Endothelial cell of umbilical vein (primary cell): ENCODE results near the gene ANKS1B. TPM values are rescaled to one million over a fixed set of nuclear protein-coding genes. Genes with fewer than 3 reads are reported as not detected.

ENCODE experiments used
- BruUV-seq: library from RNA; stranded (reverse); fragments of 400-500 nt; replicated peaks from 2 replicates; lab custom pipeline; 2021; lab: Mats Ljungman, UMichigan
- CTCF ChIA-PET: fragments of 300-600, 350-600 bp; sonication (Branson Sonifier 250); formaldehyde crosslinking; loops from one replicate; lab custom pipeline; 2021; ENCODE audit warnings: antibody characterized with exemption, inconsistent platforms; lab: Charles Lee
- POLR2A ChIA-PET: fragments of 300-600, 350-600 bp; sonication (Branson Sonifier 250); formaldehyde crosslinking; loops from one replicate; lab custom pipeline; 2021; ENCODE audit warnings: antibody characterized with exemption, inconsistent platforms; lab: Charles Lee
- DNase-seq: peaks from one replicate; pipeline ENCODE4 v3.0.0-alpha.2; 2011; ENCODE audit warnings: low read depth, low spot score
- FAIRE-seq: peaks from 2 replicates; lab custom pipeline; 2011; peaks lifted over from hg19 to GRCh38; lab: Jason Lieb, UNC
- H2AFZ ChIP-seq: 2 replicates; pipeline ENCODE4 v1.6.0; 2012; ENCODE audit warnings: low read depth, low read length, control low read depth, inconsistent platforms
- H3K27ac ChIP-seq: 2 replicates; pipeline ENCODE4 v1.5.1; 2011; ENCODE audit warnings: low read depth, mild to moderate bottlenecking, control low read depth, low read length, moderate library complexity; ENCODE audit not compliant: insufficient read depth
- H3K27me3 ChIP-seq, 2 experiments: 2 replicates each; pipeline versions ENCODE4 v1.6.0 to v1.6.1; 2011; ENCODE audit warnings: low read length in 2 of 2, mixed read lengths in 1 of 2; ENCODE audit not compliant: control insufficient read depth in 2 of 2, insufficient read depth in 2 of 2
- H3K36me3 ChIP-seq, 2 experiments: 2 replicates in 1 of 2; 3 replicates in 1 of 2; pipeline ENCODE4 v1.5.1; 2011; ENCODE audit warnings: low read length in 2 of 2, mild to moderate bottlenecking in 1 of 2, moderate library complexity in 1 of 2; ENCODE audit not compliant: control insufficient read depth in 2 of 2, insufficient read depth in 2 of 2; ENCODE audit errors: extremely low read depth in 1 of 2
- H3K4me1 ChIP-seq: 3 replicates; pipeline ENCODE4 v1.5.1; 2011; ENCODE audit warnings: mild to moderate bottlenecking, low read length; ENCODE audit not compliant: control insufficient read depth, insufficient read depth; ENCODE audit errors: extremely low read depth
- H3K4me2 ChIP-seq: 2 replicates; pipeline ENCODE4 v1.6.1; 2011; ENCODE audit warnings: low read length, control low read depth, mixed read lengths; ENCODE audit not compliant: insufficient read depth
- H3K4me3 ChIP-seq, 3 experiments: fragments of 200-600 bp in 1 of 3; sonication (generic), shearing (Covaris generic) in 1 of 3; replicated peaks in 1 of 3; 2 replicates each; pipeline ENCODE4 v1.5.1; 2011 to 2016; ENCODE audit warnings: control low read depth in 3 of 3, low read length in 3 of 3, mild to moderate bottlenecking in 2 of 3, inconsistent platforms in 1 of 3, low read depth in 1 of 3, moderate library complexity in 1 of 3; ENCODE audit not compliant: insufficient read depth in 1 of 3
- H3K79me2 ChIP-seq: 2 replicates; pipeline ENCODE4 v1.6.0; 2012; ENCODE audit warnings: low read length, inconsistent platforms; ENCODE audit not compliant: control insufficient read depth, insufficient read depth
- H3K9ac ChIP-seq: replicated peaks from 2 replicates; pipeline ENCODE3; 2011; ENCODE audit warnings: low read length, control low read depth; ENCODE audit not compliant: insufficient read depth; ENCODE audit errors: extremely low read depth
- H3K9me1 ChIP-seq: replicated peaks from 3 replicates; pipeline ENCODE4 v1.6.0; 2011; ENCODE audit warnings: mild to moderate bottlenecking, low read length; ENCODE audit not compliant: control insufficient read depth, insufficient read depth; ENCODE audit errors: extremely low read depth
- H3K9me3 ChIP-seq: replicated peaks from 2 replicates; pipeline ENCODE4 v1.5.1; 2012; ENCODE audit warnings: low read length, inconsistent platforms; ENCODE audit not compliant: control insufficient read depth, insufficient read depth
- H4K20me1 ChIP-seq: replicated peaks from 2 replicates; pipeline ENCODE3; 2011; ENCODE audit warnings: mild to moderate bottlenecking, low read length; ENCODE audit not compliant: control insufficient read depth, insufficient read depth; ENCODE audit errors: extremely low read depth
- CTCF ChIP-seq, 2 donors: IDR thresholded peaks; 1 replicate in 1 of 2; 2 replicates in 1 of 2; pipeline ENCODE4 v1.5.1; 2011; ENCODE audit warnings: low read length in 2 of 2, mild to moderate bottlenecking in 2 of 2, moderate library complexity in 2 of 2, control low read depth in 1 of 2, inconsistent platforms in 1 of 2, low read depth in 1 of 2; ENCODE audit not compliant: insufficient read depth in 1 of 2; ENCODE audit errors: extremely low read depth in 1 of 2
- EZH2 ChIP-seq: IDR thresholded peaks from 2 replicates; pipeline ENCODE4 v1.6.1; 2012; ENCODE audit warnings: borderline replicate concordance, low read depth, mild to moderate bottlenecking, moderate library complexity, low read length, inconsistent platforms; ENCODE audit not compliant: severe bottlenecking
- FOS ChIP-seq: IDR thresholded peaks from 2 replicates; pipeline ENCODE4 v1.6.1; 2011; ENCODE audit warnings: mild to moderate bottlenecking, low read length, moderate library complexity, borderline replicate concordance; ENCODE audit not compliant: insufficient read depth
- GATA2 ChIP-seq: IDR thresholded peaks from 2 replicates; pipeline ENCODE4 v1.7.0; 2011; ENCODE audit warnings: low read depth, mild to moderate bottlenecking, moderate library complexity, mixed read lengths, low read length; ENCODE audit not compliant: insufficient read length, insufficient read depth
- JUN ChIP-seq: IDR thresholded peaks from 2 replicates; pipeline ENCODE4 v1.6.1; 2011; ENCODE audit warnings: borderline replicate concordance, low read depth; ENCODE audit not compliant: insufficient read length, insufficient read depth
- MAX ChIP-seq: IDR thresholded peaks from 2 replicates; pipeline ENCODE4 v1.6.1; 2011; ENCODE audit not compliant: insufficient read depth, insufficient read length
- MYC ChIP-seq: IDR thresholded peaks from one replicate; pipeline ENCODE4 v1.6.1; 2011; ENCODE audit warnings: mild to moderate bottlenecking, low read depth, low read length
- POLR2A ChIP-seq: IDR thresholded peaks from 2 replicates; pipeline ENCODE4 v1.6.1; 2012; ENCODE audit warnings: low read depth, mild to moderate bottlenecking, control low read depth, low read length
- POLR2AphosphoS5 ChIP-seq: IDR thresholded peaks from 2 replicates; pipeline ENCODE4 v1.6.1; 2012; ENCODE audit warnings: low read depth, mild to moderate bottlenecking, control low read depth, low read length, moderate library complexity; ENCODE audit not compliant: insufficient read depth
- dilution Hi-C: fragments of 300-500 bp; cut with MboI; formaldehyde crosslinking; loops from one replicate; pipeline ENCODE4 v1.15.0; 2019; ENCODE audit warnings: low sequenced_read_pairs; ENCODE audit not compliant: extremely low pct_ligation_motif_present
- intact Hi-C: fragments of 100-400 bp; cut with micrococcal nuclease; formaldehyde crosslinking; loops from one replicate; pipeline ENCODE4 v1.10.0; 2022
- polyA plus RNA-seq, 4 experiments: library from polyadenylated mRNA; depleted of rRNA in 3 of 4; stranded (reverse) in 3 of 4; unstranded in 1 of 4; fragments of >200 nt; gene quantifications; 2 replicates each; pipeline versions ENCODE4 v1.2.1 to v1.2.3, GENCODE V29; 2011 to 2012; ENCODE audit warnings: missing spikeins in 1 of 4
- total RNA-seq: library from RNA; stranded (reverse); gene quantifications from 2 replicates; pipeline ENCODE4 v1.2.3, GENCODE V29; 2021

The ANKS1B gene
- total and polyA plus RNA-seq, 2 donors (not counting 3 experiments of a cell fraction or from before 2014, with no cell fraction given): 0.15 to 0.38 TPM

GRCh38 chr12:98750511-98750910 is 1234.2 kb downstream of the ANKS1B start:
- Histone ChIP-seq H2AFZ (no peak overlapping the region), H3K27me3 (peaks cover 11% of the 10 kb centered on the region in 2 experiments), H3K36me3 (no peaks in the 10 kb centered on the region), H3K4me1 (peaks cover 6% of the 10 kb centered on the region), H3K4me3 (no peak overlapping the region), H3K27ac (no peak overlapping the region), H4K20me1 (no peaks in the 10 kb centered on the region), H3K9me1 (no peaks in the 10 kb centered on the region), H3K4me2 (no peak overlapping the region), H3K79me2 (no peaks in the 10 kb centered on the region), H3K9me3 (no peaks in the 10 kb centered on the region), H3K9ac (no peak overlapping the region)
- no TSS peak for BruUV-seq
- DNase-seq (no peak), FAIRE-seq (no peak)
- ChIA-PET POLR2A (no interaction called here), CTCF (interaction anchor here (1.2 to 1.6 kb wide), 2 partner anchors 9 to 13 kb away, joined by 3 to 6 read pairs; no protein-coding TSS in a partner anchor)
- dilution Hi-C loops (no loop called here), intact Hi-C loops (no loop called here)
- no peak for TF ChIP-seq MYC
- no peak for TF ChIP-seq JUN
- TF ChIP-seq CTCF (IDR thresholded peaks at IDR 0.05; ENCODE audit: extremely low read depth in 1 of 2, insufficient read depth in 1 of 2, low read depth in 1 of 2, low read length in 2 of 2): no peak
- no peak for TF ChIP-seq EZH2
- TF ChIP-seq POLR2A: no peak
- no peak for TF ChIP-seq FOS
- no peak for TF ChIP-seq MAX
- TF ChIP-seq POLR2AphosphoS5: no peak
- TF ChIP-seq GATA2: no peak
